WTC11 (cell line): ENCODE data around the gene CROCC. TPM values are rescaled to one million over a fixed set of nuclear protein-coding genes. Genes with fewer than 3 reads are reported as not detected.
"Not testable (repeated sequence)": the region's sequence is repeated elsewhere in the genome, so short reads cannot be mapped to it uniquely, and the experiment has no call there.

Experiments
- ATAC-seq: fragments of 200-7000 bp; cut with Tn5 transposase; 2 replicates; pipeline ENCODE4 v1.10.0; 2021; ENCODE audit warnings: mild to moderate bottlenecking, moderate library complexity
- CTCF ChIA-PET: fragments of 300-600 bp; sonication (Branson Sonifier 250); formaldehyde crosslinking; loops from one replicate; lab custom pipeline; 2021; ENCODE audit warnings: antibody characterized with exemption; lab: Charles Lee
- POLR2A ChIA-PET: fragments of 350-600 bp; sonication (Branson Sonifier 250); formaldehyde crosslinking; loops from one replicate; lab custom pipeline; 2021; ENCODE audit warnings: antibody characterized with exemption; lab: Charles Lee
- DNase-seq: peaks from one replicate; pipeline ENCODE4 v3.0.0; 2021; ENCODE audit warnings: low spot score
- H3K27ac Mint-ChIP-seq: 2 replicates; pipeline ENCODE4 v1.8.0; 2021; ENCODE audit warnings: mixed read lengths
- H3K27me3 Mint-ChIP-seq: 2 replicates; pipeline ENCODE4 v1.8.0; 2021; ENCODE audit warnings: low read depth, mild to moderate bottlenecking, moderate library complexity, mixed read lengths
- H3K36me3 Mint-ChIP-seq: 2 replicates; pipeline ENCODE4 v1.8.0; 2021; ENCODE audit warnings: mixed read lengths
- H3K4me1 Mint-ChIP-seq: 2 replicates; pipeline ENCODE4 v1.8.0; 2022; ENCODE audit warnings: mixed read lengths
- H3K4me3 Mint-ChIP-seq: 2 replicates; pipeline ENCODE4 v1.8.0; 2021; ENCODE audit warnings: mild to moderate bottlenecking, moderate library complexity, mixed read lengths
- H3K9me3 Mint-ChIP-seq: 2 replicates; pipeline ENCODE4 v1.8.0; 2021; ENCODE audit warnings: mixed read lengths
- CREM ChIP-seq: sonication (generic); formaldehyde crosslinking; IDR thresholded peaks from 2 replicates; pipeline ENCODE4 v1.8.1; 2022; ENCODE audit warnings: mild to moderate bottlenecking, missing genetic modification reagents, moderate library complexity
- KAT7 ChIP-seq: sonication (generic); formaldehyde crosslinking; IDR thresholded peaks from 2 replicates; pipeline ENCODE4 v1.8.1; 2023; ENCODE audit warnings: missing genetic modification reagents, mild to moderate bottlenecking, borderline replicate concordance
- RELA ChIP-seq: sonication (generic); formaldehyde crosslinking; IDR thresholded peaks from 2 replicates; pipeline ENCODE4 v1.8.1; 2022; ENCODE audit warnings: missing genetic modification reagents, mild to moderate bottlenecking, borderline replicate concordance
- SMAD3 ChIP-seq: sonication (generic); formaldehyde crosslinking; IDR thresholded peaks from 2 replicates; pipeline ENCODE4 v1.8.0; 2022; ENCODE audit warnings: missing genetic modification reagents, mild to moderate bottlenecking, borderline replicate concordance
- TEAD1 ChIP-seq: sonication (generic); formaldehyde crosslinking; IDR thresholded peaks from 2 replicates; pipeline ENCODE4 v1.8.0; 2022; ENCODE audit warnings: mild to moderate bottlenecking, missing genetic modification reagents
- USF2 ChIP-seq: sonication (generic); formaldehyde crosslinking; IDR thresholded peaks from 2 replicates; pipeline ENCODE4 v1.8.1; 2023; ENCODE audit warnings: mild to moderate bottlenecking, missing genetic modification reagents, moderate library complexity
- ZNF138 ChIP-seq: sonication (generic); formaldehyde crosslinking; conservative IDR thresholded peaks from 2 replicates; pipeline ENCODE4 v1.8.1; 2022; ENCODE audit warnings: mild to moderate bottlenecking, moderate library complexity, missing genetic modification reagents
- ZNF219 ChIP-seq: sonication (generic); formaldehyde crosslinking; IDR thresholded peaks from 2 replicates; pipeline ENCODE4 v1.8.0; 2023; ENCODE audit warnings: missing genetic modification reagents, mild to moderate bottlenecking, borderline replicate concordance
- ZNF232 ChIP-seq: sonication (generic); formaldehyde crosslinking; IDR thresholded peaks from 2 replicates; pipeline ENCODE4 v1.8.0; 2022; ENCODE audit warnings: mild to moderate bottlenecking, missing genetic modification reagents
- ZNF396 ChIP-seq: fragments of 250-450 bp; sonication (Bioruptor Pico); IDR thresholded peaks from 2 replicates; pipeline ENCODE4 v1.8.0; 2021; ENCODE audit warnings: mild to moderate bottlenecking, moderate library complexity, borderline replicate concordance
- ZNF671 ChIP-seq: fragments of 250-450 bp; sonication (Bioruptor Pico); IDR thresholded peaks from 2 replicates; pipeline ENCODE4 v1.8.0; 2021; ENCODE audit warnings: mild to moderate bottlenecking
- ZSCAN18 ChIP-seq: fragments of 250-450 bp; sonication (Bioruptor Pico); IDR thresholded peaks from 2 replicates; pipeline ENCODE4 v2.1.2; 2022; ENCODE audit warnings: mild to moderate bottlenecking, moderate library complexity
- total RNA-seq: library from RNA; stranded (reverse); gene quantifications from 3 replicates; pipeline ENCODE4 v1.2.3, GENCODE V29; 2021
- TF ChIP-seq, protein P1 (sequence below): fragments of 250-450 bp; sonication (Bioruptor Pico); IDR thresholded peaks from 2 replicates; pipeline ENCODE4 v1.9.0; 2021; ENCODE audit warnings: mild to moderate bottlenecking, borderline replicate concordance
- TF ChIP-seq, protein P2 (sequence below): fragments of 250-450 bp; sonication (Bioruptor Pico); IDR thresholded peaks from 2 replicates; pipeline ENCODE4 v1.9.0; 2021; ENCODE audit warnings: mild to moderate bottlenecking

The CROCC gene
- total RNA-seq, 1 experiment from 2014 or later, result 75.6 TPM

- TF ChIP-seq, protein P1, sequence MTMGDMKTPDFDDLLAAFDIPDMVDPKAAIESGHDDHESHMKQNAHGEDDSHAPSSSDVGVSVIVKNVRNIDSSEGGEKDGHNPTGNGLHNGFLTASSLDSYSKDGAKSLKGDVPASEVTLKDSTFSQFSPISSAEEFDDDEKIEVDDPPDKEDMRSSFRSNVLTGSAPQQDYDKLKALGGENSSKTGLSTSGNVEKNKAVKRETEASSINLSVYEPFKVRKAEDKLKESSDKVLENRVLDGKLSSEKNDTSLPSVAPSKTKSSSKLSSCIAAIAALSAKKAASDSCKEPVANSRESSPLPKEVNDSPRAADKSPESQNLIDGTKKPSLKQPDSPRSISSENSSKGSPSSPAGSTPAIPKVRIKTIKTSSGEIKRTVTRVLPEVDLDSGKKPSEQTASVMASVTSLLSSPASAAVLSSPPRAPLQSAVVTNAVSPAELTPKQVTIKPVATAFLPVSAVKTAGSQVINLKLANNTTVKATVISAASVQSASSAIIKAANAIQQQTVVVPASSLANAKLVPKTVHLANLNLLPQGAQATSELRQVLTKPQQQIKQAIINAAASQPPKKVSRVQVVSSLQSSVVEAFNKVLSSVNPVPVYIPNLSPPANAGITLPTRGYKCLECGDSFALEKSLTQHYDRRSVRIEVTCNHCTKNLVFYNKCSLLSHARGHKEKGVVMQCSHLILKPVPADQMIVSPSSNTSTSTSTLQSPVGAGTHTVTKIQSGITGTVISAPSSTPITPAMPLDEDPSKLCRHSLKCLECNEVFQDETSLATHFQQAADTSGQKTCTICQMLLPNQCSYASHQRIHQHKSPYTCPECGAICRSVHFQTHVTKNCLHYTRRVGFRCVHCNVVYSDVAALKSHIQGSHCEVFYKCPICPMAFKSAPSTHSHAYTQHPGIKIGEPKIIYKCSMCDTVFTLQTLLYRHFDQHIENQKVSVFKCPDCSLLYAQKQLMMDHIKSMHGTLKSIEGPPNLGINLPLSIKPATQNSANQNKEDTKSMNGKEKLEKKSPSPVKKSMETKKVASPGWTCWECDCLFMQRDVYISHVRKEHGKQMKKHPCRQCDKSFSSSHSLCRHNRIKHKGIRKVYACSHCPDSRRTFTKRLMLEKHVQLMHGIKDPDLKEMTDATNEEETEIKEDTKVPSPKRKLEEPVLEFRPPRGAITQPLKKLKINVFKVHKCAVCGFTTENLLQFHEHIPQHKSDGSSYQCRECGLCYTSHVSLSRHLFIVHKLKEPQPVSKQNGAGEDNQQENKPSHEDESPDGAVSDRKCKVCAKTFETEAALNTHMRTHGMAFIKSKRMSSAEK, result no peak
- TF ChIP-seq USF2 (CRISPR knock-in tag), result 0 out of 2 replicates have a peak, but pooled peaks have one; percentile 6
- TF ChIP-seq, protein P2, sequence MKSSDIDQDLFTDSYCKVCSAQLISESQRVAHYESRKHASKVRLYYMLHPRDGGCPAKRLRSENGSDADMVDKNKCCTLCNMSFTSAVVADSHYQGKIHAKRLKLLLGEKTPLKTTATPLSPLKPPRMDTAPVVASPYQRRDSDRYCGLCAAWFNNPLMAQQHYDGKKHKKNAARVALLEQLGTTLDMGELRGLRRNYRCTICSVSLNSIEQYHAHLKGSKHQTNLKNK (CRISPR knock-in tag), result no peak
- TF ChIP-seq CREM (CRISPR knock-in tag), result peak; percentile 34; the same call in 1 of the 2 replicates
- TF ChIP-seq ZNF219 (CRISPR knock-in tag), result no peak
- TF ChIP-seq ZNF138 (CRISPR knock-in tag), result no peak
- TF ChIP-seq ZNF232 (CRISPR knock-in tag), result 0 out of 2 replicates have a peak, but pooled peaks have one; percentile 15
- no peak for TF ChIP-seq RELA (CRISPR knock-in tag)
- no peak for TF ChIP-seq ZNF671 (CRISPR knock-in tag)
- no peak for TF ChIP-seq ZSCAN18 (CRISPR knock-in tag)
- 0 out of 2 replicates have a peak, but pooled peaks have one; percentile 67 for TF ChIP-seq KAT7
- no peak; the same call in 1 of the 2 replicates for TF ChIP-seq TEAD1 (CRISPR knock-in tag)
- no peak for TF ChIP-seq SMAD3 (CRISPR knock-in tag)
- TF ChIP-seq ZNF396 (CRISPR knock-in tag), result no peak
- TF ChIP-seq, all 79 proteins: peak for 7
These were observed 32.6 kb upstream of the CROCC start (continued) for GRCh38 chr1:16888860-16889816.

- not testable (repeated sequence) for H3K9me3 Mint-ChIP-seq, H3K4me3 Mint-ChIP-seq
These were observed 31.2 kb upstream of the CROCC start for GRCh38 chr1:16890539-16891021.

GRCh38 chr1:16891057-16891456 is 30.7 kb upstream of the CROCC start:
- POLR2A ChIA-PET, H3K36me3 Mint-ChIP-seq, H3K27ac Mint-ChIP-seq, H3K4me3 Mint-ChIP-seq, ATAC-seq, H3K9me3 Mint-ChIP-seq, DNase-seq, H3K27me3 Mint-ChIP-seq: not testable (repeated sequence)
- H3K4me1 Mint-ChIP-seq, result peaks cover 23% of the 10 kb centered on the region
- CTCF ChIA-PET, result interaction anchor here (1.0 kb wide), 1 partner anchor 270 kb away, joined by 3 read pairs; no protein-coding TSS in a partner anchor

More at GRCh38 chr1:16890539-16891021, 31.2 kb upstream of the CROCC start:
- peaks cover 25% of the 10 kb centered on the region for H3K4me1 Mint-ChIP-seq
- H3K27ac Mint-ChIP-seq, POLR2A ChIA-PET, H3K36me3 Mint-ChIP-seq, ATAC-seq, H3K27me3 Mint-ChIP-seq, DNase-seq: not testable (repeated sequence)
- CTCF ChIA-PET, result interaction anchor here (1.0 kb wide), 1 partner anchor 270 kb away, joined by 3 read pairs; no protein-coding TSS in a partner anchor

DNA sequence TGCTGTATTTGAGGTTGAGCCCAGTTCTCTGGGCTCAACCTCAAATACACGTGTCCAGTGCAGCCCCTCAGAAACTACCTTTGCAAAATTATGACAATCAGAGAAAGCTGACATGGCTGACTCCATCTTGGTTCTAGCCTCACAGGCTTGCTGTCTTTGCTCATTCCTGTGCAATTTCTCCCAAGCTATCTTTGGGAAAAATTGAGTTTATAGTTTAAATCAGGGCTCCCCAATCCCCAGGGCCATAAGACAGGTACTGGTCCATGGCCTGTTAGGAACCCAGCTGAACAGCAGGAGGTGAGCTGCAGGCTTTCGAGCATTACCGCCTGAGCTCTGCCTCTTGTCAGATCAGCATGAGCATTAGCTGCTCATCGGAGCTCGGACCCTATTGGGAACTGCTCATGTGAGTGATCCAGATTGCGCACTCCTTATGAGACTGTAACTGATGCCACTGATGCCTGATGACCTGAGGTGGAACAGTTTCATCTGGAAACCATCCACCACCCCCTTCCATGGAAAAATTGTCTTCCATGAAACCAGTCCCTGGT is 28.7 kb upstream of the CROCC start:
- H3K4me1 Mint-ChIP-seq, result peaks cover 26% of the 10 kb centered on the region
- CTCF ChIA-PET, result interaction anchor here (1.5 kb wide), 1 partner anchor 184 kb away, joined by 3 read pairs; no protein-coding TSS in a partner anchor
- not testable (repeated sequence) for ATAC-seq, H3K27me3 Mint-ChIP-seq, DNase-seq, H3K27ac Mint-ChIP-seq, H3K4me3 Mint-ChIP-seq, H3K9me3 Mint-ChIP-seq, H3K36me3 Mint-ChIP-seq
- POLR2A ChIA-PET, result interaction anchor here (0.7 kb wide), 1 partner anchor 12 kb away, joined by 3 read pairs; no protein-coding TSS in a partner anchor

- peaks cover 23% of the 10 kb centered on the region for H3K4me1 Mint-ChIP-seq
- H3K27ac Mint-ChIP-seq, H3K27me3 Mint-ChIP-seq, H3K9me3 Mint-ChIP-seq, H3K36me3 Mint-ChIP-seq, POLR2A ChIA-PET, DNase-seq, CTCF ChIA-PET, H3K4me3 Mint-ChIP-seq, ATAC-seq: not testable (repeated sequence)
These were observed 27.9 kb upstream of the CROCC start for GRCh38 chr1:16893796-16894195.

DNA sequence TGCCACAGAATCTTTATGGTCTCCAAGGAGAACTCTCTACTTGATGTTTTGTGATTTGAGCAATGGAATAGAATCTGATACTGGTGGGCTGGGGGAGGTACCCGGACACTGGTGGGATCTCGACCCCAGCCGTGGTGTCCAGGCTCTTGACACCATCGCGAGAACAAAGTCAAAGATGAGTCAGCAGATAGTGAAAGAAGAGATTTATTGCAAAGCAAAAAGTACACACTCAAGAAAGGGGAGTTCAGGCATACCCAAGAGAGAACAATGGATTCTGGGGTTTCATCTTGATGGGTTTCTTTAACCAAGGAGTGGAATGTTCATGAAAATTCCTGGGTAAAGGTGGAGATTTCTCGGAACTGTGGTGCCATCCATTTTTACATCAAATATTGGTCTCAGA is 27.4 kb upstream of the CROCC start:
- DNase-seq, ATAC-seq, H3K27me3 Mint-ChIP-seq, H3K9me3 Mint-ChIP-seq, H3K36me3 Mint-ChIP-seq, CTCF ChIA-PET, POLR2A ChIA-PET: not testable (repeated sequence)
- peak overlapping the region; percentile 82 for H3K27ac Mint-ChIP-seq
- H3K4me1 Mint-ChIP-seq, result peaks cover 23% of the 10 kb centered on the region
- H3K4me3 Mint-ChIP-seq, result peak overlapping the region; percentile 32; the same call in 1 of the 2 replicates
